Measurements from ENCODE around the gene ELAVL1. TPM values are rescaled to one million over a fixed set of nuclear protein-coding genes. Genes with fewer than 3 reads are reported as not detected.

The ELAVL1 gene
- total and polyA plus RNA-seq, 2 donors (not counting 1 experiment from before 2014, with no cell fraction given) = 21.8 to 63.5 TPM

- no peaks in the 10 kb centered on the region for H3K9me3 Mint-ChIP-seq (ENCODE audit: insufficient read depth)
- H3K27me3 ChIP-seq (replicated peaks in 1 of 4; ENCODE audit: control extremely low read depth in 1 of 4, control insufficient read depth in 3 of 4, insufficient read depth in 4 of 4, low read length in 3 of 4) = no peaks in the 10 kb centered on the region
These were observed 57.5 kb downstream of the ELAVL1 start for GRCh38 chr19:7947939-7948338.

More at GRCh38 chr19:7947939-7948338, 57.5 kb downstream of the ELAVL1 start:
- no peak for TF ChIP-seq EZH2 (IDR thresholded peaks at IDR 0.05; ENCODE audit: borderline replicate concordance, insufficient read depth, low read depth, low read length, poor library complexity, severe bottlenecking)
- TF ChIP-seq CTCF (IDR thresholded peaks at IDR 0.05) = no peak
- no peaks in the 10 kb centered on the region for H3K27me3 Mint-ChIP-seq
- ChIA-PET POLR2A (no interaction called here), CTCF (no interaction called here)
- no peak overlapping the region for H3K4me3 Mint-ChIP-seq
- ATAC-seq (ENCODE audit: low read depth) (no peak), DNase-seq (no peak)
- H3K27ac Mint-ChIP-seq = no peak overlapping the region
- 100% methylated on average over 4 of the region's 4 CpGs for WGBS (ENCODE audit: insufficient coverage)
- Histone ChIP-seq H4K20me1 (ENCODE audit: control insufficient read depth, insufficient read depth, low read length, poor library complexity, severe bottlenecking) (no peaks in the 10 kb centered on the region), H2AFZ (ENCODE audit: insufficient read depth, low read depth, low read length, poor library complexity, severe bottlenecking) (no peak overlapping the region), H3K4me2 (replicated peaks; ENCODE audit: low read depth, low read length, poor library complexity, severe bottlenecking) (no peak overlapping the region), H3K27ac (ENCODE audit: low read length in 2 of 2) (no peak overlapping the region), H3K79me2 (ENCODE audit: control insufficient read depth, insufficient read depth, low read length) (peaks cover 4% of the 10 kb centered on the region), H3K4me1 (ENCODE audit: control insufficient read depth in 2 of 2, insufficient read depth in 2 of 2, low read length in 2 of 2) (peaks cover 4 to 13% of the 10 kb centered on the region in 2 donors), H3K9me3 (ENCODE audit: control extremely low read depth in 1 of 3, control insufficient read depth in 2 of 3, insufficient read depth in 1 of 3, low read length in 2 of 3) (no peaks in the 10 kb centered on the region), H3K4me3 (ENCODE audit: control extremely low read depth in 1 of 5, extremely low read depth in 1 of 5, insufficient read depth in 1 of 5, low read depth in 2 of 5, low read length in 4 of 5) (no peak overlapping the region), H3K36me3 (replicated peaks in 1 of 2; ENCODE audit: control extremely low read depth in 1 of 2, control insufficient read depth in 1 of 2, extremely low read depth in 1 of 2, insufficient read depth in 2 of 2, low read length in 1 of 2) (no peaks in the 10 kb centered on the region), H3K9ac (ENCODE audit: low read length) (no peak overlapping the region)
- H3K4me1 Mint-ChIP-seq = peaks cover 17% of the 10 kb centered on the region
- intact Hi-C loops (cut with micrococcal nuclease) = no loop called here

All from B cell (primary cell).